ENCODE data around the gene DNAI2.
"Not testable (repeated sequence)": the region's sequence is repeated elsewhere in the genome, so short reads cannot be mapped to it uniquely, and the experiment has no call there.

Gene DNAI2

GRCh38 chr17:74244548-74244947 is 29.5 kb upstream of the DNAI2 start:
- DNase-seq (ENCODE audit: low read depth, low spot score), result no peak

- DNase-seq (ENCODE audit: low read depth, low spot score), result no peak
Measured at GRCh38 chr17:74245145-74245831, 28.7 kb upstream of the DNAI2 start.

GRCh38 chr17:74245871-74246270 is 28.2 kb upstream of the DNAI2 start:
- no peak for DNase-seq (ENCODE audit: low read depth, low spot score)

- no peak for DNase-seq (ENCODE audit: low read depth, low spot score)
Measured at GRCh38 chr17:74249590-74250270, 24.3 kb upstream of the DNAI2 start.

- no peak for DNase-seq (ENCODE audit: low read depth, low spot score)
Measured at GRCh38 chr17:74250324-74250995, 23.6 kb upstream of the DNAI2 start.

GRCh38 chr17:74251051-74251450 is 23.0 kb upstream of the DNAI2 start:
- no peak for DNase-seq (ENCODE audit: low read depth, low spot score)

- DNase-seq (ENCODE audit: low read depth, low spot score), result no peak
Measured at GRCh38 chr17:74251569-74251968, 22.5 kb upstream of the DNAI2 start.

GRCh38 chr17:74252211-74252610 is 21.8 kb upstream of the DNAI2 start:
- DNase-seq (ENCODE audit: low read depth, low spot score), result no peak

GRCh38 chr17:74253036-74253435 is 21.0 kb upstream of the DNAI2 start:
- no peak for DNase-seq (ENCODE audit: low read depth, low spot score)

- no peak for DNase-seq (ENCODE audit: low read depth, low spot score)
Measured at GRCh38 chr17:74257311-74257710, 16.7 kb upstream of the DNAI2 start.

GRCh38 chr17:74259667-74260524 is 14.1 kb upstream of the DNAI2 start:
- DNase-seq (ENCODE audit: low read depth, low spot score), result no peak

GRCh38 chr17:74260525-74260850 is 13.5 kb upstream of the DNAI2 start:
- DNase-seq (ENCODE audit: low read depth, low spot score), result no peak

GRCh38 chr17:74262601-74263000 is 11.4 kb upstream of the DNAI2 start:
- DNase-seq (ENCODE audit: low read depth, low spot score), result no peak

GRCh38 chr17:74267054-74267453 is 7.0 kb upstream of the DNAI2 start:
- not testable (repeated sequence) for DNase-seq (ENCODE audit: low read depth, low spot score)

- no peak for DNase-seq (ENCODE audit: low read depth, low spot score)
Measured at GRCh38 chr17:74267579-74267978, 6.5 kb upstream of the DNAI2 start.

- DNase-seq (ENCODE audit: low read depth, low spot score), result no peak
Measured at GRCh38 chr17:74267987-74268499, 6.0 kb upstream of the DNAI2 start.

GRCh38 chr17:74268558-74268957 is 5.5 kb upstream of the DNAI2 start:
- no peak for DNase-seq (ENCODE audit: low read depth, low spot score)

GRCh38 chr17:74270333-74270732 is 3.7 kb upstream of the DNAI2 start:
- DNase-seq (ENCODE audit: low read depth, low spot score), result no peak

GRCh38 chr17:74271281-74271680 is 2.8 kb upstream of the DNAI2 start:
- no peak for DNase-seq (ENCODE audit: low read depth, low spot score)

- no peak for DNase-seq (ENCODE audit: low read depth, low spot score)
Measured at GRCh38 chr17:74271901-74272561, 2.0 kb upstream of the DNAI2 start.

- no peak for DNase-seq (ENCODE audit: low read depth, low spot score)
Measured at GRCh38 chr17:74272731-74273201, 1.3 kb upstream of the DNAI2 start.

Data from brain pericyte (primary cell).